Small intestine (tissue), 7 donors: Measurements from ENCODE around the gene DPEP2NB. TPM values are rescaled to one million over a fixed set of nuclear protein-coding genes. Genes with fewer than 3 reads are reported as not detected.
"Not testable (repeated sequence)": the region's sequence is repeated elsewhere in the genome, so short reads cannot be mapped to it uniquely, and the experiment has no call there.

Experiments used
- DNase-seq, 2 donors: peaks; one replicate each; pipeline versions ENCODE4 v3.0.0 to v3.0.0-alpha.2; 2013
- FAIRE-seq: peaks from 2 replicates; lab custom pipeline; 2012; peaks lifted over from hg19 to GRCh38; lab: Jason Lieb, UNC
- H3K27ac ChIP-seq, 3 donors: one replicate each; pipeline ENCODE4 v1.5.1; 2013; ENCODE audit warnings: low read length in 2 of 3, mild to moderate bottlenecking in 2 of 3, control low read depth in 1 of 3, inconsistent platforms in 1 of 3, low read depth in 1 of 3, moderate library complexity in 1 of 3
- H3K27me3 ChIP-seq, 3 donors: one replicate each; pipeline ENCODE4 v1.6.1; 2013; ENCODE audit warnings: low read length in 3 of 3, inconsistent platforms in 1 of 3; ENCODE audit not compliant: control insufficient read depth in 3 of 3, insufficient read depth in 3 of 3
- H3K36me3 ChIP-seq, 3 donors: one replicate each; pipeline ENCODE4 v1.6.1; 2013; ENCODE audit warnings: low read length in 3 of 3, inconsistent platforms in 1 of 3, low read depth in 1 of 3, mild to moderate bottlenecking in 1 of 3, moderate library complexity in 1 of 3; ENCODE audit not compliant: control insufficient read depth in 3 of 3, insufficient read depth in 2 of 3
- H3K4me1 ChIP-seq, 3 donors: one replicate each; pipeline ENCODE4 v1.6.1; 2013; ENCODE audit warnings: low read length in 2 of 3, inconsistent platforms in 1 of 3, low read depth in 1 of 3, mild to moderate bottlenecking in 1 of 3, moderate library complexity in 1 of 3; ENCODE audit not compliant: control insufficient read depth in 3 of 3, insufficient read depth in 2 of 3
- H3K4me3 ChIP-seq, 3 donors: one replicate each; pipeline ENCODE4 v1.5.1; 2013; ENCODE audit warnings: low read length in 3 of 3, control low read depth in 1 of 3, inconsistent platforms in 1 of 3, low read depth in 1 of 3, mild to moderate bottlenecking in 1 of 3, moderate library complexity in 1 of 3
- H3K9me3 ChIP-seq, 2 donors: one replicate each; pipeline ENCODE4 v1.6.1; 2013; ENCODE audit warnings: low read depth in 1 of 2, low read length in 1 of 2; ENCODE audit not compliant: control insufficient read depth in 2 of 2, insufficient read depth in 1 of 2
- WGBS, 3 donors: extraction: QIAGEN DNeasy Blood & Tissue Kit; methylation state at CpG; one replicate each; pipeline ENCODE4 v1.1.7; 2013; 5-methylcytosine and 5-hydroxymethylcytosine counted together
- polyA plus RNA-seq, 4 donors: library from polyadenylated mRNA; stranded (reverse) in 3 of 4; unstranded in 1 of 4; fragments of 200-250 nt in 3 of 4; fragments of 120-200 nt in 1 of 4; gene quantifications; one replicate each; pipeline versions ENCODE4 v1.2.1 to v1.2.3, GENCODE V29; 2013
- donor health status: healthy with polysubstance abuse.
- donor health status: control.
- donor health status: control.
- donor health status: Bipolar disorder and iron deficiency.
- donor health status: healthy.

Gene DPEP2NB
- polyA plus RNA-seq, 4 donors = not detected

- H3K27me3 ChIP-seq = no peaks in the 10 kb centered on the region
- FAIRE-seq (no peak), DNase-seq (no peak)
- H3K4me1 ChIP-seq = no peaks in the 10 kb centered on the region
- H3K4me3 ChIP-seq = no peak overlapping the region
- no peaks in the 10 kb centered on the region for H3K9me3 ChIP-seq
- H3K27ac ChIP-seq = no peak overlapping the region
- 80 to 95% (median 89%) methylated on average over 7 of the region's 7 CpGs for WGBS, 3 donors
- H3K36me3 ChIP-seq = peaks cover 0 to 36% (median 2%) of the 10 kb centered on the region in 3 donors
Observed at GRCh38 chr16:68046106-68046505, 30.4 kb upstream of the DPEP2NB start.

DNA sequence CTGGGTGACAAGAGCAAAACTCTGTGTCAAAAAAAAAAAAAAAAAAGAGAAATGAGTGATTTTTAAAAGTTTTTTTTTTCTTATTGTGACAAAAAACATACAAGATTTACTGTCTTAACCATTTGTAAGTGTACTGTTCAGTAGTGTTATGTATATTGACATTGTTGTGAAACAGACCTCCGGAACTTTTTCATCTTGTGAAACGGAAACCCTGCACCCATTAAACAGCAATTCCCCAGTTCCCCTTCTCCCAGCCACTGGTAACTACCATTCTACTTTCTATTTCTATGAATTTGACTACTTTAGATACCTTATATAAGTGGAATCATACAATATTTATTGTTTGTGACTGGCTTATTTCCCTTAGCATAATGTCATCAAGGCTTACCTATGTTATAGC lies 26.1 kb upstream of the DPEP2NB start:
- Histone ChIP-seq H3K27ac (no peak overlapping the region), H3K27me3 (no peaks in the 10 kb centered on the region), H3K4me3 (no peak overlapping the region), H3K4me1 (no peaks in the 10 kb centered on the region), H3K36me3 (peaks cover 0 to 24% (median 2%) of the 10 kb centered on the region in 3 donors), H3K9me3 (no peaks in the 10 kb centered on the region)
- DNase-seq (no peak), FAIRE-seq (no peak)
- 88 to 98% (median 94%) methylated on average over 2 of the region's 2 CpGs for WGBS, 3 donors

DNA sequence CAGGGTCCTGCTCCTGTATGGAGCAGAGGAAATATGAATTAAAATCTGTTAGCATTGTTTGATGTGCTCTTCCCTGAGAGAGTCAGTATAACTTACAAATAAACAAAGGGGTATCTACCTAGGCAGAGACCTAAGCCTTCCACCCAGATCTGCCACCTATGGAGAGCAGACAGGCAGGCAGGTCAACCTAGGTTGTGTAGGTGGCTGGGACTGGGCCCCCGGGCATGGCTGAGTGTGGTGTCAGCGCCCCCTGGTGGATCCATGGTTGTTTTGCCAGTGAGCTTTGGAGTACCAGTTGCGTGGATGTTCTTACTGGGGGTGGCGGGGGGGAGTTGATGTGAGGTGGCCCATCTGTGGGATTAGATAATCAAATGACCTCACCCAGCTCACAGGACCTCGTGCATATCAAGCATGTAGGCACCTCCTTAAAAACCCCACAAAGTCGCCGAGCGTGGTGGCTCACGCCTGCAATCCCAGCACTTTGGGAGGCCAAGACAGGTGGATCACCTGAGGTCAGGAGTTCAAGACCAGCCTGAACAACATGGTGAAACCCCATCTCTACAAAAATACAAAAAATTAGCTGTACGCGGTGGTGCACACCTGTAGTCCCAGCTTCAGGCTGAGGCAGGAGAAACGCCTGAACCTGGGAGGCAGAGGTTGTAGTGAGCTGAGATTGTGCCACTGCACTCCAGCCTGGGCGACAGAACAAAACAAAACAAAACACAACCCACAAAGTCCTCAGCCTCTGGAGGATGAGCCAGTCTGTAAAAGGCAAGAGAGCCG lies 25.0 kb upstream of the DPEP2NB start:
- Histone ChIP-seq H3K36me3 (peaks cover 0 to 27% (median 2%) of the 10 kb centered on the region in 3 donors), H3K27me3 (no peaks in the 10 kb centered on the region), H3K4me1 (no peaks in the 10 kb centered on the region), H3K9me3 (no peaks in the 10 kb centered on the region), H3K27ac (no peak overlapping the region), H3K4me3 (no peak overlapping the region)
- WGBS, 3 donors = 63 to 70% (median 68%) methylated on average over 14 of the region's 14 CpGs
- no peak for FAIRE-seq
- peak; percentile 80 to 86 for DNase-seq

- Histone ChIP-seq H3K9me3 (no peaks in the 10 kb centered on the region), H3K27ac (peak overlapping the region in 1 of 3 donors; percentile 79), H3K36me3 (peaks cover 0 to 21% (median 0%) of the 10 kb centered on the region in 3 donors), H3K27me3 (no peaks in the 10 kb centered on the region), H3K4me1 (no peaks in the 10 kb centered on the region), H3K4me3 (no peak overlapping the region)
- WGBS, 3 donors = 87 to 95% (median 90%) methylated on average over 9 of the region's 9 CpGs
- DNase-seq (no peak), FAIRE-seq (no peak)
Observed at GRCh38 chr16:68037841-68038597, 22.3 kb upstream of the DPEP2NB start.

- Histone ChIP-seq H3K4me1 (no peaks in the 10 kb centered on the region), H3K36me3 (peaks cover 0 to 21% (median 0%) of the 10 kb centered on the region in 3 donors), H3K4me3 (no peak overlapping the region), H3K27ac (no peak overlapping the region), H3K9me3 (no peaks in the 10 kb centered on the region), H3K27me3 (no peaks in the 10 kb centered on the region)
- FAIRE-seq (no peak), DNase-seq (no peak)
- 93 to 98% (median 93%) methylated on average over 2 of the region's 2 CpGs for WGBS, 3 donors
Observed at GRCh38 chr16:68035227-68035626, 19.5 kb upstream of the DPEP2NB start.

DNA sequence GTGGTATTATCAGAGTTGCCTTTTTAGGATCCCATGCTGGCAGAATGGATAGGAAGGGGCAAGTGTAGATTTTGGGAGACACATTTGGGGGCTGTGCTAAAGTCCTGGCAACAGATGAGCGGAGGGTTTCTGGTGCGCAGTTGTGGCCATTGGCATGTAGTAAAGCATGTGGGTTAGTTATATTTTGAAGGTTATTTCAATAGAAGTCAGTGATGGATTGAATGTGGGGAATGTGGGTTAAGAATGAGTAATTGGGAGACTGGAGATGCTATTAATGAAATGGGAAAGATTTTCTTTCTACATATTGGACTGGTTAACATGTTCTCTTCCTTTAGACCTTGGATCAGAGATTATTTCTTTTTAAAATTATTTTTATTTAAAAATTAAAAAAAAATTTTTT lies 17.4 kb upstream of the DPEP2NB start:
- WGBS, 3 donors = 96 to 100% (median 98%) methylated on average over 2 of the region's 2 CpGs
- no peak for DNase-seq
- Histone ChIP-seq H3K4me1 (no peaks in the 10 kb centered on the region), H3K27ac (no peak overlapping the region), H3K27me3 (no peaks in the 10 kb centered on the region), H3K4me3 (no peak overlapping the region), H3K9me3 (no peaks in the 10 kb centered on the region), H3K36me3 (peaks cover 0 to 23% (median 0%) of the 10 kb centered on the region in 3 donors)
- FAIRE-seq = no peak

DNA sequence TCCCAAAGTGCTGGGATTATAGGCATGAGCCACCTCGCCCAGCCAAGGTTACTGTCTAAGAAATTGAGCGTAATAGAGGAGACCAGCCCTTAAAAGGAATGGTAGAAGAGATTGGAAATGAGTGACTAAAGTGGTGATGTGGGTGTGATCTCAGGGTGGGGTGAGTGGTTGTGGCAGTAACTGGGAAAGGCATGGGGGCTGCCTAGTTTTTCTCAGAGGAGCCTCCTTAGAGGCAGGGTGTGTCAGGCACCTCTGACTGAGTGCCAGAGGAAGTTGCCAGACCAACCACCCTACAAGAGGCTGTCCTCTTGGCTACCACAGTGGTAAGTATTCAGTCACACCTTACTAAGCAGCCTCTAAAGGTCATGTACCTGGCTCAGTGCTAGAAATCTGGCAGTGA lies 16.2 kb upstream of the DPEP2NB start:
- no peaks in the 10 kb centered on the region for H3K9me3 ChIP-seq
- FAIRE-seq (no peak), DNase-seq (no peak)
- peaks cover 0 to 26% (median 0%) of the 10 kb centered on the region in 3 donors for H3K36me3 ChIP-seq
- H3K4me3 ChIP-seq = no peak overlapping the region
- no peaks in the 10 kb centered on the region for H3K4me1 ChIP-seq
- 87 to 98% (median 94%) methylated on average over 2 of the region's 2 CpGs for whole genome bisulfite sequencing, 3 donors
- H3K27me3 ChIP-seq = no peaks in the 10 kb centered on the region
- no peak overlapping the region for H3K27ac ChIP-seq

DNA sequence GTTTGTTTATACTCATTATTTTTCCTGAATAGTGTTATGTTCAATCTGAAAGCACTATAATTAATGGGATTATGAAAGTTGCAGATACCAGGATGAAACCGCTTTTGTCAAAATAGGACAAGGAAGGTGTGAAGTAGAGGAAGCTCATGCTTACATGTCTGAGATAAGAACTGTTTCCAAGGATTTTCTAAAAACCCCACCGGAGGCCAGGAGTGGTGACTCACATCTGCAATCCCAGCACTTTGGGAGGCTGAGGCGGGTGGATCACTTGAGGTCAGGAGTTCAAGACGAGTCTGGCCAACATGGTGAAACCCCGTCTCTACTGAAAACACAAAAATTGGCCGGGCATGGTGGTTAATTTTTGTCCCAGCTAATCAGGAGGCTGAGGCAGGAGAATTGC lies 14.4 kb upstream of the DPEP2NB start:
- WGBS, 3 donors = 79 to 87% (median 83%) methylated on average over 6 of the region's 6 CpGs
- not testable (repeated sequence) for H3K27ac ChIP-seq, H3K9me3 ChIP-seq, DNase-seq, H3K27me3 ChIP-seq, H3K4me3 ChIP-seq, H3K4me1 ChIP-seq, FAIRE-seq
- H3K36me3 ChIP-seq = peaks cover 0 to 29% (median 0%) of the 10 kb centered on the region in 3 donors
